Measurements from ENCODE around the gene AGAP9.

DNA sequence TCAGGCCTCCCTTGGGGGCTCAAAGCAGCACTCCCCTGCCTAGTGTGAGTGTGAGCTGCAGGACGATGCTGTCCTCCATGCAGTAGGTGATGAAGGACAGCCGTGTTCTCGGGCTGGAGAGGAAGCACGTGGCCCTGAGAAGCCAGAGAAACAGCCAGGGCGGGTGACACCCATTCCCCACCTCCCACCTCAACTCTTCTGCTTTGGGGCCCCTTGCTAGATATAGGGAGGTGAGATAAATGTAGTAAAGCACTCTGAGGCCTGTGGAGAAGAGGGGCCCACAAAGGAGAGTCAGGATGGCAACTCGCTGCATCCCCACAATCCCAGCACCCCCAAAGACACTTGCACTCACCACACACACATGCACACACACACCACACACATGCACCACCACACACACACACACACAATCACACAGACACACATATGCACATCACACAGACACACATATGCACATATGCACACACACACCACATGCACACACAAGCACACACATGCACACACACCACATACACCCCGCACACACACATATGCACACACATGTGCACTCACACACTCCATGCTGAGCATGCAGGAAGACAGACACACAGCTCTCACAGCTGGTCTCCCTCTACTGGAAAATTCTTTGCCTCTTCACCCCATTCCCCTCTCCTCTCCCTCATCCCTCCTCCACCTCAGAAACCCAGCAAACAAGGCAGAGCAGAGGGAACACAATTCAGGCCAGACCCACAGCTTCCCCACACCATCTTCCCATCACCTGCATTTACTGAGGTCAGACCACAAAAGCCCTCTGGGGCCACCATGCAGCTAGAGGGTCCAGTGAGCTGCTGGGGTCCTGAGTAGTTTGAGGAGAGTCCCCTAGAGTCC lies 70.1 kb downstream of the AGAP9 start:
- TF ChIP-seq, protein P1, sequence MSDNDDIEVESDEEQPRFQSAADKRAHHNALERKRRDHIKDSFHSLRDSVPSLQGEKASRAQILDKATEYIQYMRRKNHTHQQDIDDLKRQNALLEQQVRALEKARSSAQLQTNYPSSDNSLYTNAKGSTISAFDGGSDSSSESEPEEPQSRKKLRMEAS (IDR thresholded peaks at IDR 0.05), result no peak
- TF ChIP-seq, protein P2, sequence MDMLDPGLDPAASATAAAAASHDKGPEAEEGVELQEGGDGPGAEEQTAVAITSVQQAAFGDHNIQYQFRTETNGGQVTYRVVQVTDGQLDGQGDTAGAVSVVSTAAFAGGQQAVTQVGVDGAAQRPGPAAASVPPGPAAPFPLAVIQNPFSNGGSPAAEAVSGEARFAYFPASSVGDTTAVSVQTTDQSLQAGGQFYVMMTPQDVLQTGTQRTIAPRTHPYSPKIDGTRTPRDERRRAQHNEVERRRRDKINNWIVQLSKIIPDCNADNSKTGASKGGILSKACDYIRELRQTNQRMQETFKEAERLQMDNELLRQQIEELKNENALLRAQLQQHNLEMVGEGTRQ (IDR thresholded peaks at IDR 0.05; ENCODE audit: low read length), result no peak
